Astrocyte of the cerebellum (primary cell): ENCODE data around the gene FCSK.

Experiments used
- DNase-seq: peaks from one replicate; pipeline ENCODE4 v3.0.0-alpha.2; 2011; ENCODE audit warnings: low read depth
- H3K4me3 ChIP-seq: 2 replicates; pipeline ENCODE4 v1.5.1; 2011; ENCODE audit warnings: mild to moderate bottlenecking, low read depth, low read length, moderate library complexity
- CTCF ChIP-seq: IDR thresholded peaks from 2 replicates; pipeline ENCODE4 v1.5.1; 2012; ENCODE audit warnings: low read length, low read depth, moderate library complexity, mild to moderate bottlenecking; ENCODE audit errors: missing control alignments
- in situ Hi-C: cut with HindIII; loops from 2 replicates; pipeline ENCODE4 v1.10.0; 2017; ENCODE audit warnings: low sequenced_read_pairs

The FCSK gene

GRCh38 chr16:70494202-70494770 lies 39.9 kb downstream of the FCSK start:
- in situ Hi-C loops, result no loop called here
- no peak overlapping the region for H3K4me3 ChIP-seq
- no peak for TF ChIP-seq CTCF
- DNase-seq, result no peak

- H3K4me3 ChIP-seq, result no peak overlapping the region
- in situ Hi-C loops, result no loop called here
These were observed 40.4 kb downstream of the FCSK start for GRCh38 chr16:70494777-70495176.

GRCh38 chr16:70495425-70496182 lies 41.2 kb downstream of the FCSK start:
- no peak overlapping the region for H3K4me3 ChIP-seq
- no peak for DNase-seq
- in situ Hi-C loops, result no loop called here
- no peak for TF ChIP-seq CTCF

More at GRCh38 chr16:70494777-70495176, 40.4 kb downstream of the FCSK start:
- TF ChIP-seq CTCF, result no peak
- DNase-seq, result no peak

- no peak for DNase-seq
- in situ Hi-C loops, result no loop called here
- no peak for TF ChIP-seq CTCF
- no peak overlapping the region for H3K4me3 ChIP-seq
These were observed 42.1 kb downstream of the FCSK start for GRCh38 chr16:70496513-70496912.

- H3K4me3 ChIP-seq, result no peak overlapping the region
- in situ Hi-C loops, result no loop called here
- no peak for TF ChIP-seq CTCF
- DNase-seq, result no peak
These were observed 54.4 kb downstream of the FCSK start for GRCh38 chr16:70508752-70509151.

GRCh38 chr16:70510216-70510615 lies 55.8 kb downstream of the FCSK start:
- in situ Hi-C loops, result no loop called here
- no peak overlapping the region for H3K4me3 ChIP-seq
- no peak for DNase-seq
- TF ChIP-seq CTCF, result no peak
